HL-60 (cell line): ENCODE results near the gene ZFYVE28.
A peak's percentile ranks its signal among the peaks of the same experiment; 100 is the strongest.

ENCODE experiments used
- DNase-seq, 2 experiments: peaks; one replicate each; pipeline ENCODE4 v3.0.0-alpha.2; 2010 to 2020; ENCODE audit warnings: low read depth in 1 of 2, low spot score in 1 of 2
- H3K27ac ChIP-seq: fragments of 250-450 bp; sonication (Bioruptor Pico); replicated peaks from 2 replicates; pipeline ENCODE4 v1.5.1; 2020; ENCODE audit warnings: mild to moderate bottlenecking, moderate library complexity
- H3K27me3 ChIP-seq: fragments of 250-450 bp; sonication (Bioruptor Pico); 2 replicates; pipeline ENCODE4 v1.5.1; 2021; ENCODE audit warnings: mild to moderate bottlenecking, moderate library complexity; ENCODE audit not compliant: insufficient read depth, poor library complexity, severe bottlenecking
- H3K4me3 ChIP-seq: replicated peaks from 2 replicates; pipeline ENCODE4 v1.5.1; 2011; ENCODE audit warnings: mild to moderate bottlenecking, control low read depth, low read length; ENCODE audit not compliant: insufficient read depth
- CTCF ChIP-seq: IDR thresholded peaks from one replicate; pipeline ENCODE4 v1.5.1; 2011; ENCODE audit warnings: low read length, control low read depth, inconsistent platforms; ENCODE audit not compliant: insufficient read depth
- GABPA ChIP-seq: IDR thresholded peaks from 2 replicates; pipeline ENCODE4 v1.6.1; 2012; ENCODE audit warnings: low read depth
- POLR2AphosphoS5 ChIP-seq: IDR thresholded peaks from 2 replicates; pipeline ENCODE4 v1.6.1; 2012; ENCODE audit warnings: low read depth
- REST ChIP-seq: IDR thresholded peaks from 2 replicates; pipeline ENCODE4 v1.6.1; 2012; ENCODE audit warnings: low read depth; ENCODE audit not compliant: insufficient replicate concordance
- SPI1 ChIP-seq: IDR thresholded peaks from 2 replicates; pipeline ENCODE4 v1.6.1; 2012; ENCODE audit warnings: low read depth, mild to moderate bottlenecking, borderline replicate concordance

The ZFYVE28 gene

GRCh38 chr4:2436301-2436700 lies 17.9 kb upstream of the ZFYVE28 start:
- Histone ChIP-seq H3K4me3 (no peak overlapping the region), H3K27me3 (no peaks in the 10 kb centered on the region), H3K27ac (no peak overlapping the region)
- no peak for TF ChIP-seq GABPA
- TF ChIP-seq REST: no peak
- no peak for TF ChIP-seq POLR2AphosphoS5
- no peak for TF ChIP-seq CTCF
- no peak for TF ChIP-seq SPI1
- DNase-seq: peak in 1 of 2 experiments; percentile 30

- TF ChIP-seq REST: no peak
- TF ChIP-seq SPI1: no peak
- TF ChIP-seq GABPA: no peak
- no peak for TF ChIP-seq CTCF
- TF ChIP-seq POLR2AphosphoS5: no peak
- no peak for DNase-seq
- H3K4me3 ChIP-seq: no peak overlapping the region
- H3K27me3 ChIP-seq: no peaks in the 10 kb centered on the region
- H3K27ac ChIP-seq: no peak overlapping the region
Observed at GRCh38 chr4:2434420-2434819, 16.0 kb upstream of the ZFYVE28 start.

- no peak for TF ChIP-seq CTCF
- TF ChIP-seq POLR2AphosphoS5: no peak
- TF ChIP-seq GABPA: no peak
- TF ChIP-seq SPI1: no peak
- no peak for TF ChIP-seq REST
- Histone ChIP-seq H3K4me3 (no peak overlapping the region), H3K27ac (no peak overlapping the region), H3K27me3 (no peaks in the 10 kb centered on the region)
- no peak for DNase-seq
Observed at GRCh38 chr4:2433609-2434350, 15.3 kb upstream of the ZFYVE28 start.
